GM10266 (cell line): ENCODE measurements around the gene GNL3.
A peak's percentile ranks its signal among the peaks of the same experiment; 100 is the strongest.
"Not testable (repeated sequence)": the region's sequence is repeated elsewhere in the genome, so short reads cannot be mapped to it uniquely, and the experiment has no call there.

Source experiments
- DNase-seq: peaks from one replicate; pipeline ENCODE4 v3.0.0; 2012; ENCODE audit errors: extremely low spot score
- TF ChIP-seq, protein P1 (sequence below): IDR thresholded peaks from 2 replicates; pipeline ENCODE4 v1.5.1; 2012; ENCODE audit warnings: mild to moderate bottlenecking, low read depth; ENCODE audit not compliant: control insufficient read depth, insufficient read depth; ENCODE audit errors: missing control alignments

Gene GNL3

DNA sequence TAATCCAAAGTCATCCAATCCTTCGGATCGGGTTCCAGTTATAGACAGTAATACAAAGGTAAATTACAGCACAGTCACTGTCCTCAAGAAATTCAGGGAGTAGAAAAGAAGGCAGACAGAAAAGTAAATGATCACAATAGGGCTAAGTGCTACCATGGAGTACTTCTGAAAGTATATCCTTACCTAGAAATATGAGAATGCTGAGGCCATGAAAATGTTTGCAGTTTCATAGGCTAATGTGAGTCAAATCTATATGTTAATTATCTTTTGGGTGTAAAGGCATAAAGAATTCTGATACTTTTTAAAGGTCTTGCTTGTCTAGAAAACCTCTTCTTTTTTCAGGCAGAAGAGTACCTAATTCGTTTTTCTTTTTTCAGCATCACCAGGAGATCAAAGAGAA lies 29.9 kb upstream of the GNL3 start:
- TF ChIP-seq, protein P1, sequence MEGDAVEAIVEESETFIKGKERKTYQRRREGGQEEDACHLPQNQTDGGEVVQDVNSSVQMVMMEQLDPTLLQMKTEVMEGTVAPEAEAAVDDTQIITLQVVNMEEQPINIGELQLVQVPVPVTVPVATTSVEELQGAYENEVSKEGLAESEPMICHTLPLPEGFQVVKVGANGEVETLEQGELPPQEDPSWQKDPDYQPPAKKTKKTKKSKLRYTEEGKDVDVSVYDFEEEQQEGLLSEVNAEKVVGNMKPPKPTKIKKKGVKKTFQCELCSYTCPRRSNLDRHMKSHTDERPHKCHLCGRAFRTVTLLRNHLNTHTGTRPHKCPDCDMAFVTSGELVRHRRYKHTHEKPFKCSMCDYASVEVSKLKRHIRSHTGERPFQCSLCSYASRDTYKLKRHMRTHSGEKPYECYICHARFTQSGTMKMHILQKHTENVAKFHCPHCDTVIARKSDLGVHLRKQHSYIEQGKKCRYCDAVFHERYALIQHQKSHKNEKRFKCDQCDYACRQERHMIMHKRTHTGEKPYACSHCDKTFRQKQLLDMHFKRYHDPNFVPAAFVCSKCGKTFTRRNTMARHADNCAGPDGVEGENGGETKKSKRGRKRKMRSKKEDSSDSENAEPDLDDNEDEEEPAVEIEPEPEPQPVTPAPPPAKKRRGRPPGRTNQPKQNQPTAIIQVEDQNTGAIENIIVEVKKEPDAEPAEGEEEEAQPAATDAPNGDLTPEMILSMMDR, result no peak
- DNase-seq, result no peak

DNA sequence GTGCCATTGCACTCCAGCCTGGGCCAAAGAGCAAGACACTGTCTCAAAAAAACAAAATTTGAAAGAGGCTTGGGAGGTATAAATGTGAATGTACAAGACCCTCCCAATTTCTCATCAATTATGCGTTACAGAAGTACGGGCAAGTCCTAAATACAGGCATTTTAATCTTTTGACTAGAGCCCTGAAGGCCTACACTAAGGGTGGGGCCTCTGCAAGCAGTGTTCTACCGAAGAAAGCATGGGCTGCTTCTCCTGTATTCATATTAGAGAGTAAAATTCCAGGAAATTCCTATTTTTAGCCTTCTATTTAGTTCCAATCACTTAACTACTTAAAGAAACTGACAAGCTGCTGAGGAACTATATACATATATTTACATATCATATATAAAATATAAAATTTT lies 25.8 kb upstream of the GNL3 start:
- TF ChIP-seq, protein P1, result no peak
- DNase-seq, result no peak

DNA sequence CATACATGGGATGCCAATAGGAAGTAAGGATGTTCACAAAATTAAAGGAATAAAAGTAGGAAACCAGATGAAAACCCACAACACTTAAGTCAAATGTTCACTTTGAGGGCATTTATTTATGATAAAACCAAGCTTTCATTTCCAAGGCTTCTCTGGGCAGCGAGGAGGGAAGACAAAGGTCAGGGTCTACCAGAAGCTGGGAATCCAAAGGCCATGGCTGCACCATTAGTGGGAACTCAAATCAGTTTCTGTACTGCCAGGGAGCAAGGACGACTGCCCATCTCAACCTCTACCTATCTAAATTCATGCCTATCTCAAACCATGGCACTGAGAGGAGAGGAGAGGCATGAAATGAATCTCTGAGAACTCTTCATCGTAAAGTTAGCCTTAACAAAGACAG lies 22.7 kb upstream of the GNL3 start:
- TF ChIP-seq, protein P1, result no peak
- DNase-seq, result no peak

DNA sequence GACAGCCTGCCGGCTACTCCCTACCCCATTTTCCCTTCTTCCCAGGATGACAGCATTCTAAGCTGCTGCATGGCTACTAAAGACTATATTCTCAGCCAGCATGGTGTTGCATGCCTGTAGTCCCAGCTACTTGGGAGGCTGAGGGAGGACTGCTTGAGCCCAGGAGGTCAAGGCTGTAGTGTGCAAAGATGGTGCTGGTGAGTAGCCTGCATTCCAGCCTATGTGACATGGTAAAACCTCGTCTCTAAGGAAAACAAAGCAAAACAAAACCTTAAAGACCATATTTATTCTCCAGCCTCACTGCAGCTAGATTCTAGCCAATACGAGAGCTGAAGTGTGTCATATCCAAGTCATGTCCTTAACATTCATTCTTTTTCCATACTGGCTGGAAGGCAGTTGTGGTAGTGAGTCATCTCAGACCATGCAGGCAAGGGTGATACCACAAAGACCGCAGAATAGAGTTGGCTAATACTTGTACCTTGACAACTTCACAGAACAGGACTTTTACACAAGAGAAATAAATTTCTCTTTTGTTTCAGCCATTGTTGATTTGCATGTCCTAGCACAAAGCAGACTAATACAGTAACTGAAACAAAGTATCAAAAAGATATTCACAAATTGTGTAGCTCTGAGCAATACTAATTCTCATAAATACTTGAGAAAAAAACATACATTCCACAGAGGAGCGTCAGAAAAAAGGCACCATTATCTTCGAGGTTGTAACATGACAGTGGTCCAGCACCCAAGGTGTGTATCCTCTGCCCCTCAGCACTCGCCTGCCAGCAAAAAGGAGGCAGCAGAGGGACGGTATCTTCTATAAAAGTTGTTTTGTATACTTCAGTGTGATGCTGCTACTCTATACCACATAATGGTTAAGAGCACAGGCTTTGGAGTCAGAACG lies 15.0 kb upstream of the GNL3 start:
- peak; percentile 37 for DNase-seq

DNA sequence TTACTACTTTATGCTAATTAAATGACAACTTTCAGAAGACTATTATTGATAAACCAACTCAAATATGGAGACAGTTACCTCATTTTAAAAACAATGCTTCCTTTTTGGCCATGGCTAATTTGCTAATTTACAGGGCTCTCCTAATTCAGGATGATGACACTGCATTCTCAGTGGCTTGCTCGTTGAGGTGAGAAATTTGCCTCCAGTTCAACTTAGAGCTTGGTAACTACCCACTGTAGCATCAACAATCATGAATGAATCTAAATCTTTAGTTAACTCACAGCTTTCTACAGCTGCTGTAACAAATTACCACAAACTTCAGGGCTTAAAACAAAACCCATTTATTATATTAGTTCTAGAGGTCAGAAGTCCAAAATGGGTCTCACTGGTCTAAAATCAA lies 14.2 kb upstream of the GNL3 start:
- TF ChIP-seq, protein P1, result no peak
- DNase-seq, result no peak

More for the DNA sequence above, 15.0 kb upstream of the GNL3 start:
- TF ChIP-seq, protein P1, result no peak

DNA sequence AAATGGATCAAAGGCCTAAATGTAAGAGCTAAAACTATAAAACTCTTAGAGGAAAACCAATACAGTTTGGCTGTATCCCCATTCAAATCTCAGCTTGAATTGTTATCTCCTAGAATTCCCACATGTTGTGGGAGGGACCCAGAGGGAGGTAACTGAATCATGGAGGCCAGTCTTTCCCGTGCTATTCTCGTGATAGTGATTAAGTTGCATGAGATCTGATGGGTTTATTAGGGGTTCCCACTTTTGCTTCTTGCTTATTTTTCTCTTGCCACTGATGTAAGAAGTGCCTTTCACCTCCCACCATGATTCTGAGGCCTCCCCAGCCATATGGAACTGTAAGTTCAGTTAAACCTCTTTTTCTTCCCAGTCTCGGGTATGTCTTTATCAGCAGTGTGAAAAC lies 9.6 kb upstream of the GNL3 start:
- DNase-seq, result not testable (repeated sequence)

DNA sequence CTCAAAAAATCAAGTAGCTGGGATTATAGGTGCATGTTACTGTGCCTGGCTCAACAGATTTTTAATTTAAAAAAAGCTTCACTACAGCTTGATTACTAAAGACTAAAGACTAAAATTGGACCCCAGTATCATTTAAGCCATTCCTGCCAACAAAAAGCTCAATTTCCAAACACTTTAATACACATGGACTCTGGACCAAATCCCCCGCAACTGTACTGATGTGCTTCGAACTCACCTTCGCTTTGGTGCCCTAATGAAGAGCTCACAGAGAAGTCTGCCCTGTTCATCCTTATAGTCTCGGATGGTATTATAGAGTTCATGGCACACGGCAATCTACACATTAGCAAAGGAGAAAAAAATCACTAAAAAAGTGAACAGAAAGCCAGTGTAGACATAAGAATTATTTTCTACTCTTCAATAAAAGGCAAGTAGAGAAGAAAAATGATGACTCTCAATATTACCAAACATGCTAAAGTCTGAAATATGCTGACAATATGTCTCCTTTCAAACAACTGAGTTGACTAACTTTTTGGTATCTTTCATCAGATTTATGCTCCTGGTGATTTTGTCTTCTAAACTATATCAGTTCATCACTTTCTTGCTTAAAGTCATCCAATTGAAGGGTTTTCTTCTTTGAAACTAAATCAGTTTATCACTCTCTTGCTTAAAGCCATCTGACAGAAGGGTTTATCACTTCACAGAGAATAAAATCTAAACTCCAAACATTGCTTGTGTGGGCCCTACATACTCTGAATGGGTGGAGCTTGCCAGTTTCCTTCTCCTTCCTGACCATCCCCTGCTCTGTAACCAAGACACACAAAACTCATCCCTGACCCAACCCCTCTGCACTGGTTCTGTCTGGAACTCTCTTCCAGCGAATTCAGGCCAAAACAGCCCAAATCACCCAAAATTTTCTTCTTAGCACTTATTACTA lies 7.3 kb upstream of the GNL3 start:
- TF ChIP-seq, protein P1, result no peak
- DNase-seq, result no peak
